Coronary artery (tissue), 2 donors: ENCODE data around the gene LINGO3.
"Not testable (repeated sequence)": the region's sequence is repeated elsewhere in the genome, so short reads cannot be mapped to it uniquely, and the experiment has no call there.

Source experiments
- DNase-seq: peaks from one replicate; pipeline ENCODE4 v3.0.0-alpha.2; 2017; ENCODE audit warnings: low spot score
- H3K27ac ChIP-seq, 2 donors: fragments of 200-600 bp; sonication (generic); one replicate each; pipeline ENCODE4 v1.5.1; 2016 to 2019
- H3K4me3 ChIP-seq: fragments of 200-600 bp; sonication (generic); 2 replicates; pipeline ENCODE4 v1.5.1; 2016; ENCODE audit warnings: mild to moderate bottlenecking, moderate library complexity
- TF ChIP-seq, protein P1 (sequence below): fragments of 200-600 bp; sonication (generic); IDR thresholded peaks from one replicate; pipeline ENCODE4 v1.5.1; 2019; ENCODE audit warnings: antibody characterized with exemption

The LINGO3 gene

GRCh38 chr19:2352121-2352520 is 44.2 kb upstream of the LINGO3 start:
- Histone ChIP-seq H3K27ac (no peak overlapping the region), H3K4me3 (no peak overlapping the region)
- TF ChIP-seq, protein P1, sequence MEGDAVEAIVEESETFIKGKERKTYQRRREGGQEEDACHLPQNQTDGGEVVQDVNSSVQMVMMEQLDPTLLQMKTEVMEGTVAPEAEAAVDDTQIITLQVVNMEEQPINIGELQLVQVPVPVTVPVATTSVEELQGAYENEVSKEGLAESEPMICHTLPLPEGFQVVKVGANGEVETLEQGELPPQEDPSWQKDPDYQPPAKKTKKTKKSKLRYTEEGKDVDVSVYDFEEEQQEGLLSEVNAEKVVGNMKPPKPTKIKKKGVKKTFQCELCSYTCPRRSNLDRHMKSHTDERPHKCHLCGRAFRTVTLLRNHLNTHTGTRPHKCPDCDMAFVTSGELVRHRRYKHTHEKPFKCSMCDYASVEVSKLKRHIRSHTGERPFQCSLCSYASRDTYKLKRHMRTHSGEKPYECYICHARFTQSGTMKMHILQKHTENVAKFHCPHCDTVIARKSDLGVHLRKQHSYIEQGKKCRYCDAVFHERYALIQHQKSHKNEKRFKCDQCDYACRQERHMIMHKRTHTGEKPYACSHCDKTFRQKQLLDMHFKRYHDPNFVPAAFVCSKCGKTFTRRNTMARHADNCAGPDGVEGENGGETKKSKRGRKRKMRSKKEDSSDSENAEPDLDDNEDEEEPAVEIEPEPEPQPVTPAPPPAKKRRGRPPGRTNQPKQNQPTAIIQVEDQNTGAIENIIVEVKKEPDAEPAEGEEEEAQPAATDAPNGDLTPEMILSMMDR = no peak
- DNase-seq = no peak

DNA sequence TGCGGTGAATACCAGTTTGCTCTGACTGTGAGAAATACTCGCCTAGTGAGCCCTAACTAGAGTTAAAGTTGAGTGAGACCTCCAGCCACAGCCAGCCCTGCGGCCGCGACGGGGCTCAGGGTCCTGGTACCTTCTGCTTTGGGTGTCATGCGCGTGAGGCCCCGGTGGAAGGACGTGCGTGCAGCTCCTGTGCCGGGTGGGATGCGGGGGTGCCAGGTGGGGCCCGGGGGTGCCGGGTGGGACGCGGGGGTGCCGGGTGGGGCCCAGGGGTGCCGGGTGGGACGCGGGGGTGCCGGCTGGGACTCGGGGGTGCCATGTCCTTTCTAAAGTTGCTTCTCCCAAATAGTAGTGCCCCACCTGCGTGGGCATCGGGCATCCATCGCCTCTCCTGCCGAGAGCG is 43.6 kb upstream of the LINGO3 start:
- no peak overlapping the region for H3K4me3 ChIP-seq
- no peak for DNase-seq
- TF ChIP-seq, protein P1 = no peak

DNA sequence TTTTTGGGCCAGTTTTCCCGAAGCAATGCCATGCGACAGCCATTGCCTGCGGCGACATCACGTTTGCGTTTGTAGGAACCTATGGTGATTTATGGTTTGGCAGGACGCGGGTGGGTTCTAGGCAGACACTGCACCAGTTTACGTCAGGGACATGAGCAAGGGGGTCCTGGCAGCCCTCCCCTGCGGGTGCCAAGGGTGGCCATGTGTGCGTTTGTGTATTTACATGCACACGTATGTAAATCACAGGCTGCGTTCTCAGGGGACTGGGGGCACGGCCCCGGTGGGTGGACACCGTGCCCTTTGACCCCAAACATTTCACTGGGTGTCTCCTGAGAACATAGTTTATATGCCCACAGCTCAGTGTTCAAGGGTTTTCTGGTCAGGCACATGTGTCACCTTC is 42.7 kb upstream of the LINGO3 start:
- no peak overlapping the region for H3K27ac ChIP-seq
- H3K4me3 ChIP-seq = no peak overlapping the region
- TF ChIP-seq, protein P1 = no peak
- DNase-seq = no peak

More for the DNA sequence above, 43.6 kb upstream of the LINGO3 start:
- no peak overlapping the region for H3K27ac ChIP-seq

- not testable (repeated sequence) for DNase-seq, H3K27ac ChIP-seq, H3K4me3 ChIP-seq
Measured at GRCh38 chr19:2349818-2350217, 41.9 kb upstream of the LINGO3 start.

DNA sequence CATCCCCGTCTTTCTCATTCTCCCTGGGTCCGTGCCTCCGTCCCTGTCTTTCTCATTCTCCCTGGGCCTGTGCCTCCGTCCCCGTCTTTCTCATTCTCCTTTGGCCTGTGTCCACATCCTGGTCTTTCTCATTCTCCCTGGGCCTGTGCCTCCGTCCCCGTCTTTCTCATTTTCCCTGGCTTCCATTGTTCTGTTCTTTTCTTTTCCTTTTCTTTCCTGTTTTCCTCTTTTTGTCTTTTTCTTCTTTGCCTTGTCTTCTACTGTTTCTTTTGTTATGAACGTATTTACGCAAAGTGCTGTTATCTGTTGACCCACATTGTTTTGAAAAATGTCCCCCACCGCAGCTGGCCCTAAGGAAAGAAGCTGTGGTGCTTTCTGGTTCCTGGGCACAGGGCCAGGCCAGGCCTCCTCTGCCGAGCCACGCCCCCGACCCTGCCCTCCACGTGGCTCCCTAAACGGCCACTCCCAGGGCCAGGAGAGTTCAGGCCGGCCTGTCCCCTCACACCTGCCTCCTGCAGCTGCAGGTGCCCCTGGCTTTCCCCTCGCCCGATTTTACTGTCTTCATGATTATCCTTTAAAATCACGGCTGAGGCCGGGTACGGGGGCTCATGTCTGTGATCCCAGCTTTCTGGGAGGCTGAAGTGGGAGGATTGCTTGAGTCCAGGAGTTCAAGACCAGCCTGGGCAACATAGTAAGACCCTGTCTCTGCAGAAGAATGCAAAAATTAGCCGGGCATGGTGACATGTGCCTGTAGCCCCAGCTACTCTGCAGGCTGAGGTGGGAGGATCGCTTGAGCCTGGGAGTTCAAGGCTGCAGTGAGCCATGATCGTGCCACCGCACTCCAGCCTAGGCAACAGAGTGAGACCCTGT is 38.1 kb upstream of the LINGO3 start:
- TF ChIP-seq, protein P1 = no peak
- no peak overlapping the region for H3K4me3 ChIP-seq
- DNase-seq = no peak
- H3K27ac ChIP-seq = no peak overlapping the region

GRCh38 chr19:2345076-2345475 is 37.1 kb upstream of the LINGO3 start:
- DNase-seq = no peak
- TF ChIP-seq, protein P1 = no peak
- no peak overlapping the region for H3K4me3 ChIP-seq
- no peak overlapping the region for H3K27ac ChIP-seq

GRCh38 chr19:2344381-2344870 is 36.5 kb upstream of the LINGO3 start:
- TF ChIP-seq, protein P1 = no peak
- no peak overlapping the region for H3K27ac ChIP-seq

More at GRCh38 chr19:2344381-2344870, 36.5 kb upstream of the LINGO3 start:
- no peak overlapping the region for H3K4me3 ChIP-seq
- no peak for DNase-seq
